HEK293T (cell line): Measurements from ENCODE around the gene C9.

Source experiments
- CTCF ChIA-PET: fragments of 350-600 bp; formaldehyde crosslinking; extraction: SDS; loops from one replicate; lab custom pipeline; 2021; ENCODE audit warnings: antibody characterized with exemption, inconsistent platforms; lab: Yijun Ruan, JAX
- POLR2A ChIA-PET: fragments of 350-600 bp; formaldehyde crosslinking; extraction: SDS; loops from one replicate; lab custom pipeline; 2020; ENCODE audit warnings: antibody characterized with exemption, inconsistent platforms; lab: Yijun Ruan, JAX
- DNase-seq: peaks from one replicate; pipeline ENCODE4 v3.0.0; 2012; ENCODE audit warnings: mixed read lengths; ENCODE audit errors: extremely low spot score
- ARNT ChIP-seq: fragments of 450-650 bp; IDR thresholded peaks from 2 replicates; pipeline ENCODE4 v1.6.1; 2017; ENCODE audit warnings: mild to moderate bottlenecking
- BHLHE40 ChIP-seq: fragments of 450-650 bp; IDR thresholded peaks from 2 replicates; pipeline ENCODE4 v1.6.1; 2016; ENCODE audit warnings: mild to moderate bottlenecking, moderate library complexity, borderline replicate concordance
- CTBP1 ChIP-seq: fragments of 450-650 bp; IDR thresholded peaks from 2 replicates; pipeline ENCODE4 v1.6.1; 2016; ENCODE audit warnings: borderline replicate concordance
- ELF4 ChIP-seq: fragments of 450-650 bp; IDR thresholded peaks from 2 replicates; pipeline ENCODE4 v1.6.1; 2017; ENCODE audit warnings: antibody characterized with exemption
- FOXA1 ChIP-seq: fragments of 450-650 bp; IDR thresholded peaks from 2 replicates; pipeline ENCODE4 v1.6.1; 2016; ENCODE audit warnings: mild to moderate bottlenecking
- FOXK2 ChIP-seq: fragments of 450-650 bp; IDR thresholded peaks from 2 replicates; pipeline ENCODE4 v1.6.1; 2016; ENCODE audit warnings: mild to moderate bottlenecking
- FOXM1 ChIP-seq: fragments of 450-650 bp; IDR thresholded peaks from 2 replicates; pipeline ENCODE4 v1.6.1; 2017; ENCODE audit warnings: mild to moderate bottlenecking, borderline replicate concordance
- HDGF ChIP-seq: fragments of 450-650 bp; IDR thresholded peaks from 2 replicates; pipeline ENCODE4 v1.6.1; 2017; ENCODE audit warnings: antibody characterized with exemption, borderline replicate concordance
- L3MBTL2 ChIP-seq: fragments of 450-650 bp; conservative IDR thresholded peaks from 2 replicates; pipeline ENCODE4 v1.6.1; 2016; ENCODE audit warnings: mild to moderate bottlenecking
- LEF1 ChIP-seq: fragments of 450-650 bp; IDR thresholded peaks from 2 replicates; pipeline ENCODE4 v1.6.1; 2017; ENCODE audit warnings: mild to moderate bottlenecking, borderline replicate concordance
- NFRKB ChIP-seq: fragments of 450-650 bp; IDR thresholded peaks from 2 replicates; pipeline ENCODE4 v1.6.1; 2016; ENCODE audit warnings: mild to moderate bottlenecking, moderate library complexity
- PKNOX1 ChIP-seq: fragments of 450-650 bp; IDR thresholded peaks from 2 replicates; pipeline ENCODE4 v1.6.1; 2016
- SP1 ChIP-seq: fragments of 450-650 bp; IDR thresholded peaks from 2 replicates; pipeline ENCODE4 v1.6.1; 2017
- SUZ12 ChIP-seq: fragments of 450-650 bp; IDR thresholded peaks from 2 replicates; pipeline ENCODE4 v1.6.1; 2016; ENCODE audit warnings: mild to moderate bottlenecking
- TARDBP ChIP-seq: fragments of 450-650 bp; IDR thresholded peaks from 2 replicates; pipeline ENCODE4 v1.6.1; 2016
- ZNF384 ChIP-seq: fragments of 450-650 bp; IDR thresholded peaks from 2 replicates; pipeline ENCODE4 v1.6.1; 2016

The C9 gene

GRCh38 chr5:39395521-39395920, 31.2 kb upstream of the C9 start:
- TF ChIP-seq ARNT (no peak), SUZ12 (no peak), BHLHE40 (no peak), PKNOX1 (no peak), CTBP1 (no peak), SP1 (no peak), FOXM1 (no peak), FOXK2 (no peak), ZNF384 (no peak), LEF1 (no peak), FOXA1 (no peak), L3MBTL2 (no peak), ELF4 (no peak), NFRKB (no peak), HDGF (no peak), TARDBP (no peak)
- ChIA-PET CTCF (interaction anchor here (0.6 to 1.9 kb wide), 3 partner anchors 20 to 1389 kb away, joined by 3 to 5 read pairs (median 3); partner anchors contain the start of gene DAB2), POLR2A (no interaction called here)
- no peak for DNase-seq

GRCh38 chr5:39394946-39395345, 30.7 kb upstream of the C9 start:
- POLR2A ChIA-PET: no interaction called here
- no peak for DNase-seq
- CTCF ChIA-PET: interaction anchor here (0.7 kb wide), 1 partner anchor 30 kb away, joined by 3 read pairs; the partner anchor contains the start of gene DAB2
- TF ChIP-seq L3MBTL2: no peak
- no peak for TF ChIP-seq LEF1
- no peak for TF ChIP-seq SP1
- no peak for TF ChIP-seq FOXA1
- TF ChIP-seq NFRKB: no peak
- no peak for TF ChIP-seq BHLHE40
- no peak for TF ChIP-seq PKNOX1
- no peak for TF ChIP-seq ELF4
- no peak for TF ChIP-seq TARDBP
- TF ChIP-seq ARNT: no peak
- no peak for TF ChIP-seq SUZ12
- TF ChIP-seq FOXK2: no peak

GRCh38 chr5:39390945-39391344, 26.6 kb upstream of the C9 start:
- no peak for TF ChIP-seq SUZ12
- TF ChIP-seq SP1: no peak
- no peak for TF ChIP-seq TARDBP
- TF ChIP-seq ARNT: no peak
- no peak for TF ChIP-seq ELF4
- TF ChIP-seq FOXK2: no peak
- TF ChIP-seq FOXA1: no peak
- TF ChIP-seq ZNF384: no peak
- no peak for TF ChIP-seq FOXM1
- TF ChIP-seq HDGF: no peak
- POLR2A ChIA-PET: no interaction called here
- CTCF ChIA-PET: no interaction called here
- no peak for DNase-seq

GRCh38 chr5:39387293-39387692, 23.0 kb upstream of the C9 start:
- no peak for TF ChIP-seq TARDBP
- TF ChIP-seq BHLHE40: no peak
- no peak for TF ChIP-seq FOXK2
- TF ChIP-seq LEF1: no peak
- TF ChIP-seq ELF4: no peak
- no peak for TF ChIP-seq ARNT
- TF ChIP-seq HDGF: no peak
- no peak for DNase-seq
- ChIA-PET CTCF (no interaction called here), POLR2A (no interaction called here)

GRCh38 chr5:39384271-39384670, 20.0 kb upstream of the C9 start:
- POLR2A ChIA-PET: no interaction called here
- DNase-seq: no peak
- no peak for TF ChIP-seq TARDBP
- CTCF ChIA-PET: no interaction called here

GRCh38 chr5:39381376-39381775, 17.1 kb upstream of the C9 start:
- ChIA-PET CTCF (no interaction called here), POLR2A (no interaction called here)
- DNase-seq: no peak
- TF ChIP-seq SP1 (no peak), ELF4 (no peak), ZNF384 (no peak), HDGF (no peak), BHLHE40 (no peak), TARDBP (no peak), LEF1 (no peak), CTBP1 (no peak), FOXA1 (no peak), FOXK2 (no peak), NFRKB (no peak), SUZ12 (no peak), PKNOX1 (no peak), L3MBTL2 (no peak), FOXM1 (no peak), ARNT (no peak)

- ChIA-PET POLR2A (interaction anchor here (1.4 kb wide), 1 partner anchor 45 kb away, joined by 3 read pairs; the partner anchor contains the start of gene DAB2), CTCF (interaction anchor here (0.7 to 1.8 kb wide), 2 partner anchors 20 to 168 kb away, joined by 3 to 12 read pairs; no protein-coding TSS in a partner anchor)
- DNase-seq: no peak
- no peak for TF ChIP-seq BHLHE40
- no peak for TF ChIP-seq FOXA1
- TF ChIP-seq FOXK2: no peak
- no peak for TF ChIP-seq SP1
- no peak for TF ChIP-seq ARNT
- no peak for TF ChIP-seq HDGF
- TF ChIP-seq TARDBP: no peak
- no peak for TF ChIP-seq LEF1
- no peak for TF ChIP-seq NFRKB
- no peak for TF ChIP-seq ZNF384
- no peak for TF ChIP-seq ELF4
- TF ChIP-seq L3MBTL2: no peak
- TF ChIP-seq CTBP1: no peak
- TF ChIP-seq SUZ12: no peak
- no peak for TF ChIP-seq PKNOX1
- no peak for TF ChIP-seq FOXM1
Observed at GRCh38 chr5:39379693-39380092, 15.4 kb upstream of the C9 start.
